HEK293T (cell line): ENCODE results near the gene ENTPD7.

Experiments used
- BHLHE40 ChIP-seq: fragments of 450-650 bp; IDR thresholded peaks from 2 replicates; pipeline ENCODE4 v1.6.1; 2016; ENCODE audit warnings: mild to moderate bottlenecking, moderate library complexity, borderline replicate concordance
- FOXM1 ChIP-seq: fragments of 450-650 bp; IDR thresholded peaks from 2 replicates; pipeline ENCODE4 v1.6.1; 2017; ENCODE audit warnings: mild to moderate bottlenecking, borderline replicate concordance
- TF ChIP-seq, protein P1 (sequence below): fragments of 450-650 bp; IDR thresholded peaks from 2 replicates; pipeline ENCODE4 v1.6.1; 2016

DNA sequence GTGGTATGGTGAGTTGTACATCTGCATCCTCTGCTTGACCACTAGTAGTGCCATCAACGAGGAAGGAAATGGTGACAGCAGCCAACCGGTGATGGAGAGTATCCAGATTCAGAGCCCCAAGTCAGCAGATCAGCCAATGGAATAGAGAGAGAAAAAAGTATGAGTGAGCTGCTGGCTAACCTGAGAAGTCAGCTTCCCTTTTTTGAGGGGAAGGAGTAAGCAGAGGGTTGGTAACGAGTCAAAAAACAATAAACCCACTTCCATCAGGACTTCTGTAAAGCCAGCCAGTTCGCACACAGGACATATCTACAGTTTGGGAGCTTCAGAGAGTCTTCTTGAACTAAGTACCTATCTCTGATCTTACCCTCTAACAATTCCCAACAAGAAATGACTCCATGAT is 48.0 kb upstream of the ENTPD7 start:
- TF ChIP-seq FOXM1: no peak
- TF ChIP-seq, protein P1, sequence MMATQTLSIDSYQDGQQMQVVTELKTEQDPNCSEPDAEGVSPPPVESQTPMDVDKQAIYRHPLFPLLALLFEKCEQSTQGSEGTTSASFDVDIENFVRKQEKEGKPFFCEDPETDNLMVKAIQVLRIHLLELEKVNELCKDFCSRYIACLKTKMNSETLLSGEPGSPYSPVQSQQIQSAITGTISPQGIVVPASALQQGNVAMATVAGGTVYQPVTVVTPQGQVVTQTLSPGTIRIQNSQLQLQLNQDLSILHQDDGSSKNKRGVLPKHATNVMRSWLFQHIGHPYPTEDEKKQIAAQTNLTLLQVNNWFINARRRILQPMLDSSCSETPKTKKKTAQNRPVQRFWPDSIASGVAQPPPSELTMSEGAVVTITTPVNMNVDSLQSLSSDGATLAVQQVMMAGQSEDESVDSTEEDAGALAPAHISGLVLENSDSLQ: no peak
- no peak for TF ChIP-seq BHLHE40
